GF-D8 (cell line): Measurements from ENCODE around the gene SLC22A3.

Experiments
- DNase-seq: peaks from one replicate; lab custom pipeline; 2025; lab: John Stamatoyannopoulos, UW

Gene SLC22A3

DNA sequence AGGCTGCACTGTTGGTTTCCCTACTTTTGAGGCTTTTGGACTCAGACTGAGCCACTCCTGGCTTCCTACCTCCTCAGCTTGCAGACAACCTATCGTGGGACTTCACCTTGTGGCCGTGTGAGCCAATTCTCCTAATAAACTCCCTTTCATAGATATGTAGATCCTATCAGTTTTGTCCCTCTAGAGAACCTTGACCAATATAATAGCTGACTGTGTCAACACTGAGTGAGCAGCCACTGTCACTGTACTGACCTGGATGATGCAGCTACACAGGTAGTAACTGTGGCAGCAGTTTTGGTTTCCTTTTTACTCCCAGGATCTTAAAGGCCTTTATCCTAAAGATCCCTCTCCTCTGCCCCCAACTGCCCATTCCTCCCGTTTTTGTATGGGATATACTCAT, 70.2 kb downstream of the SLC22A3 start:
- DNase-seq = no peak

- no peak for DNase-seq
These were observed 71.3 kb downstream of the SLC22A3 start for GRCh38 chr6:160419488-160419887.

DNA sequence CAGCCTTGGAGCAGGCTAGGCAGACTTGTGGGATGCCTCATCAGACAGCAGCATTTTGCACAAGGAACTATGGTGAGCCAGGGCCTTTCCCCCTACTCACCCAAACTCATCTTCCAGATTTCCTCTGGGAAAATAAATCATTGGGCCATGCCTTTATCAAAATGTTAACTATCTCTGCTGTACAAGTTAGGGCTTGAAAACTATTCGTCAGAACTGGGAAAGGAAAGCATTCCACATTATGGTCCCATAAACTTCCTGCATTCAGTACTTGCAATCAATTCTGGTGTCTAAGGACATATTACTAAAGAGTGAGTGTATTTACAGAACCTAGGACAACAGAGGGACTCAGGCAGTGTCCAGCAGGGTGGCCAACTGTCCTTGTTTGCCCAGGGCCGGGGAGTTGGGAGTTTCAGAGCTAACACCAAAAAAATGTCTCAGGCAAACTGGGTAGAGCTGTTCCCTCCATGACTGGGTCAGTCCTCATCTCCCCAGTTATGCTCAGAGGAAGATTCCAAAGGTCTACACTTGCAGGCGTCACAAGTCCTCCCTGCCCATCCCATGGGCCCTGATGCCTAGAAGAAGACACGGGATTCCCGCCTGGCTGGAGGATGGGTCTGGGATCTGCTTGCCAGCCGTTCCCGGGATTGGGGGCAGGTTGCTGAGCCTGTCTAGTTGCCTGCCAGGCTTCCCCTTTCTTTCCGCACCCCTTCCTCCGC, 72.2 kb downstream of the SLC22A3 start:
- DNase-seq = no peak

DNA sequence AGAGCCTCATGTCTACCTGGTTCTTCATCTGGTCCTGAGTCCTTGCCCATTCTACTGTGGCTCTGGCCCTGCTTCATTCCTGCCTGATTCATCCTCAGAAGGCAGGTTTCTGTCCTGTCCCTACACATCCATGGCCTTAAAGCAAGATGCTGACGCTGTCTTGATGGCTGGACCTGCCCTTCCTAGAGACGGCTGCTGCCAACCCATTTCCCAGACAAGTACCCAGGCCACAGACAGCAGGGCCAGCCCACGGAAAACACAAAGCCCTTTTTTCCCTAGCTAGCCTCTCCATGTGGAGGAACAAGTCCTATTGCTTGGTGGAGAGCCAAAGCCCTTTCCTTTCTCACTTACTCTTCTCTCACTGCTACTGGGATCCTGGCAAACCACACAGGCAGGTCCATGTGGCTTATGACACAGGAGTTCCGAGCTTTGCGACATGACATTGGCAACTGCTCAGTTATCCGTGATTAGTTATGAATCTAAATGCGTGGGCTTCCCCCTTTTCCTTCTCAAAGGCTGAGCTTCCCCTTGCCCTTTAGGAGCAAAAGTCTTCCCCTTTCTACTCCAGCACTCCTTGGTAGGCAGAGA, 72.9 kb downstream of the SLC22A3 start:
- DNase-seq = no peak

DNA sequence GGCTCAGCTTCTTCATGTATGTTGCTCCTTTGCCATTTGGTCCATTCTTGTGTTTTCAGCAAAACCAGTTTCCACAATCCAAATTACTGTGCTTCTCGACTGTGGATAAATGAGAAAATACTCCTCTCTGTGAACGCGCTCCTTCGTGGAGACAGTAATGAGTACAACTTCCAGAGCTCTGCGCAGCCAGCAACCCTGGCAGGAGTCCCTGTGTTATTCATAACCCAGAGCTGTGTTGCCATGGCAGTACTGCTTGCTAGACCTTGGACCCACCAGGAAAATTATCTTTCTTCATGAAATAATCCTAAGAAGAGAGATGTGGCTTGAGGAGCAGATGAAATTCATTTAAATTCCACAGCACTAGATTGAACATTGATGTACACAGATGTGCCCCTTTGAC, 73.7 kb downstream of the SLC22A3 start:
- DNase-seq = no peak

- DNase-seq = no peak
These were observed 76.1 kb downstream of the SLC22A3 start for GRCh38 chr6:160424256-160424655.

- no peak for DNase-seq
These were observed 78.0 kb downstream of the SLC22A3 start for GRCh38 chr6:160426136-160426535.

GRCh38 chr6:160427312-160428068, 79.3 kb downstream of the SLC22A3 start:
- no peak for DNase-seq

DNA sequence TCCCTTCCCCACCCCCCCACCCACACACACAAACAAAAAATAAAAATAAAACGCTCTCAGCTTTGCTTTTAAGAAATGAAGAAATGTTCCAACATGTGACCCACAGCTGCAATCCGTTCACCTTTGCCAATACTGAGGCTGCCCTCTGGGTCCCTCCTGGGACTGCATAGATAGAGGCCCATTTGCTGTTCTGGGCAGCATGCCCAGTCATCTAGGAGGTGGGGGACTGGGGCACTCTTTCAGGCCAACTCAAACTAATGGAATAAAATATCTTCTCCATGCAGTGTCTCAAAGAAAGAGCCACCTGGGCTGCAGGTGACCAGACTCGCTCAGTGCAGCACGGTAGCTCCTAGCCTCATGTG, 79.9 kb downstream of the SLC22A3 start:
- DNase-seq = no peak

DNA sequence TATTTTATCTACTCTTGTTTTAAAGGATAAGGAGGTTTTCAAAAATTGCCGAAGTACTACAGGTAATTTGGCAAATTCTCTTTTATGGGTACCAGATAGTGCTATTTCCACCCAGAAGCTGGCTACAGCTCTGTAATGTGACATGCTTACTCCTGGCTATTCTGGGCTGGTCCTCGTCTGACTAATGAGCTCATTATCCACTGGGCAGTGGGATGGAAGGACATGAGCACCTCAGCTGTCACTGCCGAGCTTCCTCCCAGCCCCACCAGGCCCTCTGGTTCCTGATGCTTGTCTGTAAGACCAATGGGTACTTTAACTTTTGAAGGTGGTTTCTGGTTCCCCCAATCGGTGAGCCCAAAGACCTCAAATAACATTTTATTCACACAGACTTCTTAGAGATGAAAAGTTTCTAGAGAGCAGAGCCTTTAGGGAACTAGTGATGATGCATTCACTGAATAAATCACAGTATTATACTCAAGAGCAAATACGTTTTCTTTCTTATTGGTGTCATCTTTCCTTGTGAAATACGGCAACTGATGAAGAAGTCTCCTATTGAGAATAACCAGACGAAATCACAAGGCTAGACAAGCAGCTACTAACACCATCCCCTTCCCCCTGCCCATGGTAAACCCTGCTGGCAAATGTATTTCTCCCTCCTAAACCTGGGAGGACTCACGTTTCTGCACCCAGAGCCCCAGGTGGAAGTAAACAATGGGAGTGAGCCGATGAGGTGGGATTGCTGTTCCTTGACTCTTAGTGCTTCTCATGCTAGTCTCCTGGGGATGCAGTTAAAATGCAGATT, 80.8 kb downstream of the SLC22A3 start:
- no peak for DNase-seq

DNA sequence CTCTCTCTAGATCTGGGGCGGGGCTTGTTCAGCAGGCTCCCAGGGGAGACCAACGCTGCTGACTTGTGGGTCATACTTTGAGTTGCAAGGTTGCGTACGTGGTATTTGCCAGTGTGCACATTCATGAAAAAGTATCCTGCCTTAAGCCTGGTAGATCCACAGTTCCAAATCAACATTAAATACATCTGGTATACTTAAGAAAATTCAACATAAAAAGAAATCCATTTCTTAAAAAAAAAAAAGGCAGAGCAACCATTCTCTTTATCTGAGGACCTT, 81.4 kb downstream of the SLC22A3 start:
- DNase-seq = no peak

- DNase-seq = no peak
These were observed 82.0 kb downstream of the SLC22A3 start for GRCh38 chr6:160430203-160430602.

GRCh38 chr6:160430751-160431150, 82.6 kb downstream of the SLC22A3 start:
- DNase-seq = no peak

DNA sequence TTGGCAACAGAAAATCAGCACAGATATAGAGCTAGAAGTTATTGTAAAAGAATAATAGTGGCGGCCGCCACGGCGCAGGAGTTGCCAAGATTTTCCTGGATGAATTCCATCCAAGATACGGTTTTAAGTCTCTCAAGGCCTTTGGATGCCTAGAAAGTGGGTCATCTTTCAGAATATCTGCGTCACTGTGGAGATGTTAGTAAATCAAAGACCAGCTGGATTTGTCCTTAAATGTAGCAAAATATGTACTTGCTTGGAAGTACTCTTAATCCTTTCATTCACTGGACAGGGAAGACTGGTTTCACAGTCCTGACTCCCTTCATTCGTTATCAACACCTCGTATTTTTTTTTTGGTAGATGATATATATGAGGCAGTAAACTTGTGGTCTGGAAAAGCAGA, 83.0 kb downstream of the SLC22A3 start:
- DNase-seq = no peak

DNA sequence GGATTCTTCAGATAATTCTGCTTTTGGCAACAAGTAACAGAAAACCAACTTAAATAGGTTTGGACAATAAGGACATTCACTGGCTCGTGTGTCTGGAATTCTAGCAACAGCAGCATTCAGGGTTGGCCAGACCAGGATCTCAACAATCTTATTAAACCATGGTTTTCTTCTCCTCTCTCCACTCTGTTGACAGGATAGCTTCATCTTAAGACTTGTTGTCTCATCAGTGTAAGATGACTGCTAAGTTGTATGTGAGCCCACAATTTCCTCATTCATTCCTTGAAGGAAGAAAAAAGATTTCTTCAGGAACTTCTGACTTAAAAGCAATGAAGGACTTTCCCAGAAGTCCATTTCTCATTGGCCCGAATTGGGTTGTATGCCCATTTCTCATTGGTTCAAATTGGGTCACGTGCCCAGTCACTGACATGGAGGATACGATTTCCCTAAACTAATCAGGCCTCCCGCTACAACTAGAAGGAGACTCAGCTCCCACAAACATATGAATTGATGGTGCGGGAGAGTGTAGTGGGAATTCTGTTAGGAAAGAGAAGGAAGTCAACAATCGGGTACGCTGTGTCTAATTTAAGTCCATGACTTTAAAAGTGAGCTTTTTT, 83.7 kb downstream of the SLC22A3 start:
- no peak for DNase-seq

DNA sequence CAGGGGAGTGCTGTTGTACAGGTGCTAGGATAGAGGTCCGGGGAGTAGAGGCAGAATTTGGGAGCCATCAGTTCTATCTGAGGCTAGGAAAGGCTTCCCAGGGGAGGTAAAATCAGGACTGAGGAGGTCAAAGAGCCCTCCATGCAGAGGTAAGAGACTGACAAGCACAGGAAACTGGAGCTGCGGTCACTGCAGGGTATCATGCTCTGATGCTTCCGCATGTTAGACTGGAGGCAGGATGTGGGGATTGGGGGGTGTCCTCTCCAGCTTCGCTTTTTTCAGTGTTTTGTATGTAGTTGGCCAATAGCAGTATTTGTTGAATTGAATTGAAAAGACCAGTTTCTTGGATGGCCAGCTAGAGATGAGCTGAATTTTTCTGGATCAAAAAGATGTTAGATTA, 87.8 kb downstream of the SLC22A3 start:
- DNase-seq = no peak

DNA sequence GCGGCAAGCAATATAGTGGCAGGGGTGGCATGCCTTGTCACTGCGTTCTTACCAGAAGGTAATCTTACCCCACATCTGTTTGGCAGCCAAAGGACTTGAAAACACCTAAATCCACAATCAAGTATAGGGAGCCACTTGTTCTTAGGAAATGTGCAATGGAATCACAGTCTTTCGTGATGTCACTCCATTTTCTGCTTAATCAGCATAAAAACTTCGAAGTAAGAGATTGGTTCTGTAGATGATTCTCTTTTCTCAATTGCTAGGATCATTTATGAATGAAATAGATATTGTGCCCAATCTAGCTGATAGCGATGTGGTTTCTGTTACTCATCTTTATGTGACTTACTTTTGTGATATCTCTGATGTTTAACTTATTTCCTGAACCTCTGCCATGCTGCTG, 89.0 kb downstream of the SLC22A3 start:
- DNase-seq = no peak

DNA sequence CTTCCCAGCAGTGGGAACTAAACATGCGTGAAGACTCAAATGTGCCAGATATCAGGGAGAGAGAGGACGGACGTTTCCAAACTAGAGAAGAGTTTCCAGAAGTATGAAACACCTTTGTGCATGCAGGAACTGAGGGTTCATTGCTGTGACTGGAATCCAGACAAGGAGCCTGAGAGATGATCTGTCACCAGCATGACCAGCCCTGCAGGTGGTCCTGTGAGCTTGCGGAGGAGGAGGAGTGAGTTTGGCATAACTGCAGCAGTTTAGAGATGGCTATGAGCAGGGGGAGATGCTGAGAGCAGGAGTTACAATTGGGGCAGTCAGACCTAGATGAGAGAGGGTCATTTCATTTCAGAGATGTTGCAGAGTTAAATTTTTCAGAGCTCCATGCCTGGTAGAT, 89.6 kb downstream of the SLC22A3 start:
- no peak for DNase-seq

GRCh38 chr6:160438481-160438880, 90.3 kb downstream of the SLC22A3 start:
- DNase-seq = no peak

- no peak for DNase-seq
These were observed 91.6 kb downstream of the SLC22A3 start for GRCh38 chr6:160439751-160440150.

DNA sequence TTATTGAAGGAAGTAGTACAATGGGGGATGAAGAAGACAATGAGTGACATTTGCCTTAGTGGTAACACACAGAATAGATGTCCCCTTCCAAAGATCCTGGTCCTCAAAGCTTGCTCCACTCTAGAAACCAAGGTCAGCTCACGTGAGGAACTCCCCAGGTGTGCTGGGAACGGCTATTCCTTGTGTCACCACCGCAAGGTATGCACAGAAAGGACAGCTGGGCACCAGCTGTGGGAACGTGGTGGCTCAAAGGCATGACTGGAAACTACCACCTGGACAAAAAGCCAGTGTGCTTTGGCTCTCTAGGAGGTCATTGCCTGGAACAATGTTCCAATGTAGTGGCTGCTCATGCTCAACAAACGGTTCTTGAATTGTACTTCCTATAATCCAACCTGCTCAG, 94.0 kb downstream of the SLC22A3 start:
- no peak for DNase-seq

- no peak for DNase-seq
These were observed 97.0 kb downstream of the SLC22A3 start for GRCh38 chr6:160445130-160445529.
